MM.1S (cell line): ENCODE results near the gene C1QB.

Experiments
- DNase-seq: peaks from one replicate; pipeline ENCODE4 v3.0.0-alpha.2; 2015
- H2AFZ ChIP-seq: fragments of 300-600 bp; sonication (generic); 2 replicates; pipeline ENCODE4 v1.6.0; 2016; ENCODE audit warnings: antibody characterized with exemption, low read length
- H3F3A ChIP-seq: fragments of 300-600 bp; sonication (generic); 2 replicates; pipeline ENCODE4 v1.6.1; 2016; ENCODE audit warnings: mild to moderate bottlenecking, antibody characterized with exemption, low read length, moderate library complexity, mixed read lengths; ENCODE audit not compliant: insufficient read depth
- H3K27ac ChIP-seq: fragments of 300-600 bp; sonication (generic); 2 replicates; pipeline ENCODE4 v1.5.1; 2016; ENCODE audit warnings: mild to moderate bottlenecking, low read length
- H3K27me3 ChIP-seq: fragments of 300-600 bp; sonication (generic); replicated peaks from 2 replicates; pipeline ENCODE4 v1.6.0; 2016; ENCODE audit warnings: low read length; ENCODE audit not compliant: insufficient read depth
- H3K36me3 ChIP-seq: fragments of 300-600 bp; sonication (generic); replicated peaks from 2 replicates; pipeline ENCODE4 v1.6.1; 2016; ENCODE audit warnings: mild to moderate bottlenecking, low read length, mixed read lengths; ENCODE audit not compliant: insufficient read depth
- H3K4me1 ChIP-seq: fragments of 300-600 bp; sonication (generic); 2 replicates; pipeline ENCODE4 v1.6.1; 2016; ENCODE audit warnings: low read length, mixed read lengths
- H3K4me2 ChIP-seq: fragments of 300-600 bp; sonication (generic); 2 replicates; pipeline ENCODE4 v1.6.0; 2016; ENCODE audit warnings: low read depth, low read length
- H3K4me3 ChIP-seq: fragments of 300-600 bp; sonication (generic); 2 replicates; pipeline ENCODE4 v1.5.1; 2016; ENCODE audit warnings: low read length, mixed read lengths
- H3K79me2 ChIP-seq: fragments of 300-600 bp; sonication (generic); 2 replicates; pipeline ENCODE4 v1.6.1; 2016; ENCODE audit warnings: mixed run types, low read length, mixed read lengths
- H3K9ac ChIP-seq: fragments of 300-600 bp; sonication (generic); 2 replicates; pipeline ENCODE4 v1.6.1; 2016; ENCODE audit warnings: low read length, mixed read lengths
- H3K9me2 ChIP-seq: fragments of 300-600 bp; sonication (generic); replicated peaks from 2 replicates; pipeline ENCODE4 v1.6.1; 2016; ENCODE audit warnings: mild to moderate bottlenecking, low read length, mixed read lengths; ENCODE audit not compliant: insufficient read depth
- H3K9me3 ChIP-seq: fragments of 300-600 bp; sonication (generic); replicated peaks from 2 replicates; pipeline ENCODE4 v1.6.1; 2016; ENCODE audit warnings: mild to moderate bottlenecking, low read length, mixed read lengths; ENCODE audit not compliant: insufficient read depth
- H4K20me1 ChIP-seq: fragments of 300-600 bp; sonication (generic); 2 replicates; pipeline ENCODE4 v1.6.1; 2016; ENCODE audit warnings: mild to moderate bottlenecking, low read length, moderate library complexity, mixed read lengths; ENCODE audit not compliant: insufficient read depth
- CTCF ChIP-seq: fragments of 300-600 bp; sonication (generic); IDR thresholded peaks from 2 replicates; pipeline ENCODE4 v1.5.1; 2016; ENCODE audit warnings: antibody characterized with exemption, low read length, mixed read lengths
- EZH2 ChIP-seq: fragments of 300-600 bp; sonication (generic); optimal IDR thresholded peaks from 2 replicates; pipeline ENCODE3; 2017; ENCODE audit warnings: low read depth, mild to moderate bottlenecking, antibody characterized with exemption, low read length, mixed read lengths
- EZH2phosphoT487 ChIP-seq: fragments of 300-600 bp; sonication (generic); IDR thresholded peaks from 2 replicates; pipeline ENCODE4 v1.6.1; 2018; ENCODE audit warnings: antibody characterized with exemption, low read length

Gene C1QB

DNA sequence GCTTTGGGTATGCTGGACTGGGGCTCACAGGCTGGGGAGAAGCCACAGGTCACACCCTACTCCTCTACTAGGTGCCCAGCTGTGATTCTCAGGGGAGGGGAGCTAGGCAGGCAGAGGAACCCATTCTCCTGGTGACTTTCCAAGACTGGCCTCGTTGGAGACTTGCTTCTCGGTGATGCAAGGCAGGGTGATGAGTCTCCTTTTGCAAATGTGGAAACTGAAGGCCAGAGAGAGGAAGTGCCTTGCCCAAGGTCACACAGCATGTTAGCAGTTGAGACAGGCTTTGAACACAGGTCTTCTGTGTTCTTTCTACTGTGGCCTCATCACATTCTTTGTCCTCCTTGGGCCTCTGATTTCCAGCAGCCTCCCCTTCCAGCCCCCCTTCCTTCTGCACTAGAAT lies 37.1 kb upstream of the C1QB start:
- Histone ChIP-seq H2AFZ (no peak overlapping the region), H3K9me3 (no peaks in the 10 kb centered on the region), H4K20me1 (no peaks in the 10 kb centered on the region), H3K4me1 (no peaks in the 10 kb centered on the region), H3K27ac (no peak overlapping the region), H3K79me2 (no peaks in the 10 kb centered on the region), H3K4me3 (no peak overlapping the region), H3F3A (no peaks in the 10 kb centered on the region), H3K9ac (no peak overlapping the region), H3K9me2 (no peaks in the 10 kb centered on the region), H3K36me3 (no peaks in the 10 kb centered on the region), H3K4me2 (no peak overlapping the region), H3K27me3 (peaks cover 91% of the 10 kb centered on the region)
- DNase-seq: no peak
- TF ChIP-seq EZH2phosphoT487: no peak
- TF ChIP-seq CTCF: no peak
- no peak for TF ChIP-seq EZH2

DNA sequence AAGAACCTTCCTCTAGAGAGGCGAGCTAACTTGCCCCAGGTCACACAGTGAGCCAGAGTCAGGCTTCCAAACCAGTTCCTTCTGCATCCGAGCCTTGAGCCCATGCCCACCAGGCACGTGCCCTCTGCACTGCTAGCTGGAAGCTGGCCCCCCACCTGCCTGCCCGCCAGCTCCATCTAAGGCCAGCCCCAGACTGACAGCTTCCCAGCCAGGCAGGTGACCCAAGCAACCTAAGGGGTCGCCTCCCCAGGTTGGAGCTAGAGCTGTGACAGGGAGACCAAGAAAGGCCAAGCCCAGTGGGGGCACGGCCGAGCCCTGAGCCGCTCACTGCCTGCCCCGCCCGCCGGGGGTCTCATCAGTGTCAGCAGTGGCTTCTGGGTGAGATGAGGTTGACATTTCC lies 36.5 kb upstream of the C1QB start:
- Histone ChIP-seq H3K4me1 (no peaks in the 10 kb centered on the region), H3K27me3 (peaks cover 93% of the 10 kb centered on the region), H3F3A (no peaks in the 10 kb centered on the region), H4K20me1 (no peaks in the 10 kb centered on the region), H3K27ac (no peak overlapping the region), H3K4me2 (no peak overlapping the region), H3K36me3 (no peaks in the 10 kb centered on the region), H3K9ac (no peak overlapping the region), H3K4me3 (no peak overlapping the region), H2AFZ (no peak overlapping the region), H3K9me2 (no peaks in the 10 kb centered on the region), H3K79me2 (no peaks in the 10 kb centered on the region), H3K9me3 (no peaks in the 10 kb centered on the region)
- TF ChIP-seq EZH2 (no peak), CTCF (no peak), EZH2phosphoT487 (no peak)
- no peak for DNase-seq

DNA sequence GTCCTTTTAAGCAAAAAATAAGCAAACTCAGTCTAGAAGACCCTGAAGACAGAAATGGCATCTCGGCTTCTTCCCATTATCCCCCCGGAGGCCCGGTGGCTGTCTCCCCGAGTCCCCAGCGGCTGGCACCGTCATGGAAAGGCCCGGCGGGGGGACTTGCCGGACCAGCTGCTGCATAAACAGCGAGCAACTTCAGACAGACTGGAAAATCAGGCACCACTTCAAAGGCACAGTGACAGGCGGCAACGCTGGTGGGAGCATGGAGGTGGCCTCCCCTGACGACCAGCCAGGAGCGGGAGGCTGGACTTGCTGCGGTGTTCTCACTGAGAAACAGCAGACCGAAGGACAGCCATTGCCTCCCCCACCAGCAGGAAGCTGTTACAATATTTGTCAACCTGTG lies 35.0 kb upstream of the C1QB start:
- Histone ChIP-seq H3K9me2 (no peaks in the 10 kb centered on the region), H2AFZ (no peak overlapping the region), H3K4me3 (no peak overlapping the region), H3K9ac (no peak overlapping the region), H4K20me1 (no peaks in the 10 kb centered on the region), H3K9me3 (no peaks in the 10 kb centered on the region), H3K79me2 (no peaks in the 10 kb centered on the region), H3K27me3 (peaks cover 94% of the 10 kb centered on the region), H3K27ac (no peak overlapping the region), H3F3A (no peaks in the 10 kb centered on the region), H3K36me3 (no peaks in the 10 kb centered on the region), H3K4me2 (no peak overlapping the region), H3K4me1 (no peaks in the 10 kb centered on the region)
- DNase-seq: no peak
- TF ChIP-seq CTCF (no peak), EZH2phosphoT487 (no peak), EZH2 (no peak)

DNA sequence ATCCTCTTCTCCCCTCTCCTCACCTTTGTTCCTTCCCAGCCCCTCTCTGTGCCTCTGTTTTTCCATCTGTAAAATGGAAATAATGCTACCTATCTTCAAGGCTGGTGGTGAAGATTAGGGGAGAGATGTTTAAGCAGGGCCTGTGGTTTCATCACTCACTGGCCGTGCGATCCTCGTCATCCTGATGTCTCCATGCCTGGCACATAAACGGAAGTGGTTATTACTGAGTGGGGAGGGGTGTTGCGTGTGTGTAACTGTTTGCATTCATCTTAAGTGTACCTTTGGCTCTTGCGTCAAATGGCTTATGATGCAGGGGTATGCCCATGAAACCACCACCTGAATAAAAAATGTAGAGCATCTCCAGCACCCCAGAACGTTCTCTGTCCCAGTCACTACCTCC lies 33.8 kb upstream of the C1QB start:
- H3K36me3 ChIP-seq: no peaks in the 10 kb centered on the region
- H3K4me1 ChIP-seq: no peaks in the 10 kb centered on the region
- no peak for TF ChIP-seq EZH2
- TF ChIP-seq EZH2phosphoT487: no peak
- no peak for TF ChIP-seq CTCF
- no peak for DNase-seq
- no peaks in the 10 kb centered on the region for H3F3A ChIP-seq
- peaks cover 92% of the 10 kb centered on the region for H3K27me3 ChIP-seq
- H3K4me3 ChIP-seq: no peak overlapping the region
- no peaks in the 10 kb centered on the region for H3K79me2 ChIP-seq
- no peaks in the 10 kb centered on the region for H4K20me1 ChIP-seq
- no peak overlapping the region for H3K4me2 ChIP-seq
- H2AFZ ChIP-seq: no peak overlapping the region
- H3K9ac ChIP-seq: no peak overlapping the region
- no peaks in the 10 kb centered on the region for H3K9me2 ChIP-seq
- H3K27ac ChIP-seq: no peak overlapping the region
- no peaks in the 10 kb centered on the region for H3K9me3 ChIP-seq
